LNCaP clone FGC (cell line): ENCODE measurements around the gene NOL3.

Experiments used
- DNase-seq: peaks from one replicate; pipeline ENCODE4 v3.0.0-alpha.2; 2011; ENCODE audit warnings: low read depth
- H3K4me3 ChIP-seq: 2 replicates; pipeline ENCODE4 v1.5.1; 2011; ENCODE audit warnings: mild to moderate bottlenecking, low read depth, low read length, control low read depth
- TF ChIP-seq, protein P1 (sequence below): IDR thresholded peaks from 2 replicates; pipeline ENCODE4 v1.5.1; 2012; ENCODE audit warnings: mild to moderate bottlenecking; ENCODE audit not compliant: control insufficient read depth, insufficient read depth; ENCODE audit errors: extremely low read depth

NOL3 gene

DNA sequence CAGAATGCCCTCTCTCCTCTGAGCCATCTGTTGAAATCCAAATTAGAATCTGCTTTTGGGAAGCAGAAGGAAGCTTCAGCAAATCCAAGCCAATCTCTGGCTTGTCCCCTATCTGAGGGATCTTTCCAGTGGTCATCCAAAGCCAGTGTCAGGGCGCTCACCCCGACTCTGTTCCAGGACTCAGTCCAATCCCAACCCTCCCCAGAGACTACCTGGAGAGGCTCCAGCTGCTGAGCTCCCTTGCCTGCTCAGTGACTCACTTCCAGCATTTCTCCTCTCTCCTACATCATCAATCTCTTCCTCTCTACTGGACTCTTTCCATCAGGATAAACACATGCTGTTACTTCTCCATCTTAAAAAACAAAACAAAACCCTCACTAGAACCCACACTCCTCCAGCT, 11.0 kb downstream of the NOL3 start:
- TF ChIP-seq, protein P1, sequence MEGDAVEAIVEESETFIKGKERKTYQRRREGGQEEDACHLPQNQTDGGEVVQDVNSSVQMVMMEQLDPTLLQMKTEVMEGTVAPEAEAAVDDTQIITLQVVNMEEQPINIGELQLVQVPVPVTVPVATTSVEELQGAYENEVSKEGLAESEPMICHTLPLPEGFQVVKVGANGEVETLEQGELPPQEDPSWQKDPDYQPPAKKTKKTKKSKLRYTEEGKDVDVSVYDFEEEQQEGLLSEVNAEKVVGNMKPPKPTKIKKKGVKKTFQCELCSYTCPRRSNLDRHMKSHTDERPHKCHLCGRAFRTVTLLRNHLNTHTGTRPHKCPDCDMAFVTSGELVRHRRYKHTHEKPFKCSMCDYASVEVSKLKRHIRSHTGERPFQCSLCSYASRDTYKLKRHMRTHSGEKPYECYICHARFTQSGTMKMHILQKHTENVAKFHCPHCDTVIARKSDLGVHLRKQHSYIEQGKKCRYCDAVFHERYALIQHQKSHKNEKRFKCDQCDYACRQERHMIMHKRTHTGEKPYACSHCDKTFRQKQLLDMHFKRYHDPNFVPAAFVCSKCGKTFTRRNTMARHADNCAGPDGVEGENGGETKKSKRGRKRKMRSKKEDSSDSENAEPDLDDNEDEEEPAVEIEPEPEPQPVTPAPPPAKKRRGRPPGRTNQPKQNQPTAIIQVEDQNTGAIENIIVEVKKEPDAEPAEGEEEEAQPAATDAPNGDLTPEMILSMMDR: no peak
- H3K4me3 ChIP-seq: no peak overlapping the region

DNA sequence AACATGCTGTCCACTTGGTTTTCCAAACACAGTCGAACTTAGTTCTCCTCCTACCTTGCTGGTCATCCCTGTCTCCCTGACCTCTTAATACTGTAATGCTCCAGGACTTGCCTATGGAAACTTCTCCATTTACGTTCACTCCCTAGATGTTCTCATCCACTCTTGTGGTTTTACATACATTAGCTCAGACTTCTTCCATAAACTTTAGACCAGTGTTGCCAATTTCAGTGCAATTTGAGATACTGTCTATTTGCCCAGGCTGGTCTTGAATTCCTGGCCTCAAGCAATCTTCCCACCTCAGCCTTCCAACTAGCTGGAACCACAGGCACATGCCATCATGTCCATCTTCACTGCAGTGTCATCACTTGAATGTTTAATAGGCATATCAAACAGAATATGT, 11.9 kb downstream of the NOL3 start:
- DNase-seq: no peak
- peak overlapping the region; percentile 80 for H3K4me3 ChIP-seq
- TF ChIP-seq, protein P1: no peak

More for the DNA sequence above, 11.0 kb downstream of the NOL3 start:
- no peak for DNase-seq

GRCh38 chr16:67183284-67183626, 12.9 kb downstream of the NOL3 start:
- H3K4me3 ChIP-seq: peak overlapping the region; percentile 80
- no peak for DNase-seq
- TF ChIP-seq, protein P1: no peak

GRCh38 chr16:67183627-67184452, 13.5 kb downstream of the NOL3 start, which contains the start of gene MATCAP1:
MATCAP1 (minus strand) TSS chr16:67183963; CDS start chr16:67180610, 3,353 bp downstream.
- TF ChIP-seq, protein P1: no peak
- peak within 1 kb of the TSS; percentile 80 for H3K4me3 ChIP-seq

DNA sequence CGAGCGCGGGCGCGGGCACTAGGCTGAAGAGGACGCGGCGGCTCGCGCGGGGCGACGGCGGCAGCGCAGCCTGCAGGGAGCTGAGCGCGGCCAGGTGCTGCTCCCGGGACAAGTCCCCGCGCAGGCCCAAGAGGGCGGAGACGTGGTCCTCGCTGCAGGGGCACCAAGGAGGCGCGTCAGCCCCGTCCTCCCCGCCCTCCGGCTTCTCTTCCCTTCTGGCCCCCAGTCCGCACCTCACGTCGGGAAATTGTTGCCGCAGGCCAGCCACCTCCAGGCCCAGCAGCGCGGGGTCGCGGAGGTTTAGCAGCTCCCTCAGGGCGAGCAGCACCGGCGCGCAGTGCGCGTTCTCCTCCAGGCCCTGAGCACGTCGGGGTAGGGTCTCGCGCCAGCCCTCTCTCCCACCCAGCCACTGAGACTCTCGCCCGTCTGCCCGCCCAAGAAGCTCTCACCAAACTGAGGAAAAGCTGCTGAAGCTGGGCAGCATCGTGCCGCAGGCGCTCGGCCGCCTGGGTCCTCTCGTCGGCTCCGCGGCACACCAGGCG, 14.2 kb downstream of the NOL3 start:
- no peak for DNase-seq
- TF ChIP-seq, protein P1: no peak
- peak overlapping the region; percentile 80 for H3K4me3 ChIP-seq

More at GRCh38 chr16:67183627-67184452, 13.5 kb downstream of the NOL3 start, which contains the start of gene MATCAP1:
- DNase-seq: peak; percentile 94

GRCh38 chr16:67184995-67185650, 14.8 kb downstream of the NOL3 start:
- DNase-seq: no peak
- peak overlapping the region; percentile 80 for H3K4me3 ChIP-seq
- TF ChIP-seq, protein P1: peak; percentile 48
